GM12865 (cell line): Measurements from ENCODE around the gene XPOT.

Experiments used
- DNase-seq: peaks from one replicate; pipeline ENCODE4 v3.0.0; 2010; ENCODE audit warnings: low read depth
- H3K4me3 ChIP-seq: 2 replicates; pipeline ENCODE4 v1.5.1; 2011; ENCODE audit warnings: mild to moderate bottlenecking, low read depth, low read length, control low read depth
- CTCF ChIP-seq: IDR thresholded peaks from 2 replicates; pipeline ENCODE4 v1.5.1; 2011; ENCODE audit warnings: low read length, control low read depth, low read depth, inconsistent platforms; ENCODE audit not compliant: insufficient read depth; ENCODE audit errors: missing control alignments

The XPOT gene

GRCh38 chr12:64475518-64475917 lies 71.3 kb downstream of the XPOT start:
- no peak for DNase-seq
- H3K4me3 ChIP-seq, result no peak overlapping the region
- no peak for TF ChIP-seq CTCF

DNA sequence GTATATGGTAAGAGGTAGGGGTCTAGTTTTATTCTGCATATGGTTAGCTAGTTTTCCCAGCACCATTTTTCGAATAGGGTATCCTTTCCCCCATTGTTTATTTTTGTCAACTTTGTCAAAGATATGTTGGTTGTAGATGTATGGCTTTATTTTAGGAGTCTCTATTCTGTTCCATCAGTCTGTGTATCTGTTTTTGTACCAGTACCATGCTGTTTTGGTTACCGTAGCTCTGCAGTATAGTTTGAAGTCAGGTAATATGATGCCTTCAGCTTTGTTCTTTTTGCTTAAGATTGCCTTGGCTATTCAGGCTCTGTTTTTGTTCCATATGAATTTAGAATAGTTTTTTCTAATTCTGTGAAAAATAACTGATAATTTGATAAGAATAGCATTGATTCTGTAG lies 72.7 kb downstream of the XPOT start:
- DNase-seq, result no peak
- H3K4me3 ChIP-seq, result no peak overlapping the region
- TF ChIP-seq CTCF, result no peak

GRCh38 chr12:64478661-64479060 lies 74.5 kb downstream of the XPOT start:
- no peak for DNase-seq
- TF ChIP-seq CTCF, result no peak
- H3K4me3 ChIP-seq, result no peak overlapping the region

- no peak overlapping the region for H3K4me3 ChIP-seq
- DNase-seq, result no peak
- no peak for TF ChIP-seq CTCF
Measured at GRCh38 chr12:64480148-64480547, 76.0 kb downstream of the XPOT start.

- no peak for TF ChIP-seq CTCF
- no peak for DNase-seq
- no peak overlapping the region for H3K4me3 ChIP-seq
Measured at GRCh38 chr12:64486657-64487056, 82.5 kb downstream of the XPOT start.

- no peak for TF ChIP-seq CTCF
- no peak for DNase-seq
- H3K4me3 ChIP-seq, result no peak overlapping the region
Measured at GRCh38 chr12:64491718-64492117, 87.5 kb downstream of the XPOT start.

- no peak for TF ChIP-seq CTCF
- no peak overlapping the region for H3K4me3 ChIP-seq
- DNase-seq, result no peak
Measured at GRCh38 chr12:64493513-64493912, 89.3 kb downstream of the XPOT start.
